Astrocyte (in vitro differentiated cells and primary cell): ENCODE data around the gene YBX2. TPM values are rescaled to one million over a fixed set of nuclear protein-coding genes. Genes with fewer than 3 reads are reported as not detected.
A peak's percentile ranks its signal among the peaks of the same experiment; 100 is the strongest.

ENCODE experiments used
- DNase-seq: peaks from one replicate; pipeline ENCODE4 v3.0.0-alpha.2; 2010; ENCODE audit warnings: low read depth
- FAIRE-seq: peaks from 2 replicates; lab custom pipeline; 2011; peaks lifted over from hg19 to GRCh38; lab: Jason Lieb, UNC
- H2AFZ ChIP-seq: 2 replicates; pipeline ENCODE4 v1.6.0; 2012; ENCODE audit warnings: low read depth, low read length, inconsistent platforms
- H3K27ac ChIP-seq: 2 replicates; pipeline ENCODE4 v1.5.1; 2011; ENCODE audit warnings: low read depth, low read length, inconsistent platforms
- H3K27me3 ChIP-seq: 2 replicates; pipeline ENCODE4 v1.6.0; 2011; ENCODE audit warnings: low read length, inconsistent platforms; ENCODE audit not compliant: insufficient read depth
- H3K36me3 ChIP-seq: 2 replicates; pipeline ENCODE4 v1.5.1; 2011; ENCODE audit warnings: low read length, inconsistent platforms; ENCODE audit not compliant: insufficient read depth
- H3K4me1 ChIP-seq: 2 replicates; pipeline ENCODE4 v1.5.1; 2011; ENCODE audit warnings: low read length, inconsistent platforms; ENCODE audit not compliant: insufficient read depth
- H3K4me2 ChIP-seq: 2 replicates; pipeline ENCODE4 v1.6.0; 2012; ENCODE audit warnings: low read length, inconsistent platforms
- H3K4me3 ChIP-seq: 2 replicates; pipeline ENCODE4 v1.5.1; 2011; ENCODE audit warnings: low read depth, mild to moderate bottlenecking, low read length, inconsistent platforms; ENCODE audit not compliant: insufficient read depth
- H3K79me2 ChIP-seq: 2 replicates; pipeline ENCODE4 v1.6.0; 2012; ENCODE audit warnings: mild to moderate bottlenecking, low read length, inconsistent platforms; ENCODE audit not compliant: insufficient read depth
- H3K9ac ChIP-seq: 2 replicates; pipeline ENCODE4 v1.6.0; 2012; ENCODE audit warnings: mild to moderate bottlenecking, low read length, inconsistent platforms
- H3K9me3 ChIP-seq: 2 replicates; pipeline ENCODE4 v1.5.1; 2012; ENCODE audit warnings: low read depth, mild to moderate bottlenecking, low read length, inconsistent platforms; ENCODE audit not compliant: insufficient read depth
- H4K20me1 ChIP-seq: 2 replicates; pipeline ENCODE4 v1.6.0; 2012; ENCODE audit warnings: low read length, inconsistent platforms; ENCODE audit not compliant: insufficient read depth
- H3K27ac Mint-ChIP-seq: one replicate; pipeline ENCODE4 v1.8.0; 2021; ENCODE audit warnings: mild to moderate bottlenecking, mixed read lengths; ENCODE audit not compliant: unreplicated experiment
- H3K27me3 Mint-ChIP-seq: one replicate; pipeline ENCODE4 v1.8.0; 2021; ENCODE audit warnings: low read depth, mixed read lengths; ENCODE audit not compliant: unreplicated experiment
- H3K36me3 Mint-ChIP-seq: one replicate; pipeline ENCODE4 v1.8.0; 2021; ENCODE audit warnings: low read depth, mixed read lengths; ENCODE audit not compliant: unreplicated experiment
- H3K4me1 Mint-ChIP-seq: one replicate; pipeline ENCODE4 v1.8.0; 2021; ENCODE audit warnings: low read depth, mixed read lengths; ENCODE audit not compliant: unreplicated experiment
- H3K4me3 Mint-ChIP-seq: one replicate; pipeline ENCODE4 v1.8.0; 2021; ENCODE audit warnings: mild to moderate bottlenecking, moderate library complexity, mixed read lengths; ENCODE audit not compliant: unreplicated experiment
- H3K9me3 Mint-ChIP-seq: one replicate; pipeline ENCODE4 v1.8.0; 2021; ENCODE audit warnings: mild to moderate bottlenecking, mixed read lengths; ENCODE audit not compliant: unreplicated experiment
- CTCF ChIP-seq: IDR thresholded peaks from 2 replicates; pipeline ENCODE4 v1.5.1; 2011; ENCODE audit warnings: low read depth, mild to moderate bottlenecking, inconsistent platforms, low read length, moderate library complexity; ENCODE audit not compliant: insufficient read depth
- EZH2 ChIP-seq: IDR thresholded peaks from 2 replicates; pipeline ENCODE4 v1.6.1; 2012; ENCODE audit warnings: mild to moderate bottlenecking, low read length, inconsistent platforms; ENCODE audit not compliant: insufficient read depth
- total RNA-seq: library from RNA; stranded (reverse); gene quantifications from 2 replicates; pipeline ENCODE4 v1.2.1, GENCODE V29; 2021

The YBX2 gene
- total RNA-seq, 1 donor from 2014 or later: 0.86 TPM

GRCh38 chr17:7238420-7239090 lies 55.9 kb downstream of the YBX2 start:
- Mint-ChIP-seq H3K27me3 (no peaks in the 10 kb centered on the region), H3K4me1 (peaks cover 41% of the 10 kb centered on the region), H3K9me3 (no peaks in the 10 kb centered on the region), H3K27ac (peak overlapping the region; percentile 99), H3K36me3 (peaks cover 16% of the 10 kb centered on the region), H3K4me3 (peak overlapping the region; percentile 94)
- Histone ChIP-seq H3K4me1 (peaks cover 45% of the 10 kb centered on the region), H3K4me3 (peak overlapping the region; percentile 91), H3K9ac (peak overlapping the region; percentile 96), H3K27me3 (no peaks in the 10 kb centered on the region), H3K9me3 (no peaks in the 10 kb centered on the region), H3K27ac (peak overlapping the region; percentile 73), H2AFZ (no peak overlapping the region), H3K79me2 (peaks cover 80% of the 10 kb centered on the region), H3K4me2 (peak overlapping the region; percentile 85), H4K20me1 (peaks cover 36% of the 10 kb centered on the region), H3K36me3 (peaks cover 30% of the 10 kb centered on the region)
- DNase-seq (no peak), FAIRE-seq (no peak)
- TF ChIP-seq CTCF: no peak
- TF ChIP-seq EZH2: no peak

Other genes starting within 250 kb of the YBX2 start
- not detected in 2 replicates for gene CLEC10A, start 214.4 kb downstream of the YBX2 start, total RNA-seq
- gene ASGR2, start 179.8 kb downstream of the YBX2 start, total RNA-seq: not detected in 2 replicates
- gene ASGR1, start 115.3 kb downstream of the YBX2 start, total RNA-seq: 3.6 and 5.0 TPM in 2 replicates
- gene DLG4, start 74.8 kb downstream of the YBX2 start, total RNA-seq: 45.6 and 48.0 TPM in 2 replicates
- gene ACADVL, start 74.7 kb downstream of the YBX2 start, total RNA-seq: 354 and 399 TPM in 2 replicates
- 30.2 and 34.4 TPM in 2 replicates for gene DVL2, start 60.1 kb downstream of the YBX2 start, total RNA-seq
- gene PHF23, start 55.2 kb downstream of the YBX2 start, total RNA-seq: 78.0 and 89.5 TPM in 2 replicates
- 434 and 454 TPM in 2 replicates for gene GABARAP, start 52.2 kb downstream of the YBX2 start, total RNA-seq
- 102 and 103 TPM in 2 replicates for gene CTDNEP1, start 42.9 kb downstream of the YBX2 start, total RNA-seq
- 24.9 and 25.4 TPM in 2 replicates for gene ELP5, start 42.4 kb downstream of the YBX2 start, total RNA-seq
- 4.6 and 10.5 TPM in 2 replicates for gene CLDN7, start 32.2 kb downstream of the YBX2 start, total RNA-seq
- gene SLC2A4, start 12.9 kb downstream of the YBX2 start, total RNA-seq: 0.30 TPM in 1 of 2 replicates, not detected in the other
- 841 and 915 TPM in 2 replicates for gene EIF5A, start 13.0 kb upstream of the YBX2 start, total RNA-seq
- 41.7 and 49.8 TPM in 2 replicates for gene GPS2, start 20.7 kb upstream of the YBX2 start, total RNA-seq
- 32.5 and 32.6 TPM in 2 replicates for gene NEURL4, start 34.7 kb upstream of the YBX2 start, total RNA-seq
- 14.4 and 16.0 TPM in 2 replicates for gene ACAP1, start 41.9 kb upstream of the YBX2 start, total RNA-seq
- 31.6 and 41.4 TPM in 2 replicates for gene KCTD11, start 57.5 kb upstream of the YBX2 start, total RNA-seq
- 0.30 TPM in 1 of 2 replicates, not detected in the other for gene TMEM95, start 60.5 kb upstream of the YBX2 start, total RNA-seq
- 0.36 and 1.6 TPM in 2 replicates for gene TNK1, start 86.5 kb upstream of the YBX2 start, total RNA-seq
- 65.7 and 67.6 TPM in 2 replicates for gene PLSCR3, start 99.9 kb upstream of the YBX2 start, total RNA-seq
- 45.7 and 52.9 TPM in 2 replicates for gene TMEM256, start 109.5 kb upstream of the YBX2 start, total RNA-seq
- gene NLGN2, start 113.2 kb upstream of the YBX2 start, total RNA-seq: 77.3 and 80.7 TPM in 2 replicates
- gene SPEM1, start 125.7 kb upstream of the YBX2 start, total RNA-seq: 0.23 TPM in 1 of 2 replicates, not detected in the other
- 0.14 and 0.17 TPM in 2 replicates for gene SPEM2, start 131.0 kb upstream of the YBX2 start, total RNA-seq
- 0.07 TPM in 1 of 2 replicates, not detected in the other for gene SPEM3, start 134.2 kb upstream of the YBX2 start, total RNA-seq
- gene TMEM102, start 140.8 kb upstream of the YBX2 start, total RNA-seq: 10.7 and 11.8 TPM in 2 replicates
- 22.4 and 30.7 TPM in 2 replicates for gene FGF11, start 144.9 kb upstream of the YBX2 start, total RNA-seq
- 9.7 and 11.7 TPM in 2 replicates for gene CHRNB1, start 150.4 kb upstream of the YBX2 start, total RNA-seq
- 31.0 and 31.2 TPM in 2 replicates for gene ZBTB4, start 185.0 kb upstream of the YBX2 start, total RNA-seq
- gene SLC35G6, start 186.8 kb upstream of the YBX2 start, total RNA-seq: not detected in 2 replicates
- gene POLR2A, start 189.7 kb upstream of the YBX2 start, total RNA-seq: 143 and 151 TPM in 2 replicates